ENCODE measurements around the gene PAK6.

The PAK6 gene

DNA sequence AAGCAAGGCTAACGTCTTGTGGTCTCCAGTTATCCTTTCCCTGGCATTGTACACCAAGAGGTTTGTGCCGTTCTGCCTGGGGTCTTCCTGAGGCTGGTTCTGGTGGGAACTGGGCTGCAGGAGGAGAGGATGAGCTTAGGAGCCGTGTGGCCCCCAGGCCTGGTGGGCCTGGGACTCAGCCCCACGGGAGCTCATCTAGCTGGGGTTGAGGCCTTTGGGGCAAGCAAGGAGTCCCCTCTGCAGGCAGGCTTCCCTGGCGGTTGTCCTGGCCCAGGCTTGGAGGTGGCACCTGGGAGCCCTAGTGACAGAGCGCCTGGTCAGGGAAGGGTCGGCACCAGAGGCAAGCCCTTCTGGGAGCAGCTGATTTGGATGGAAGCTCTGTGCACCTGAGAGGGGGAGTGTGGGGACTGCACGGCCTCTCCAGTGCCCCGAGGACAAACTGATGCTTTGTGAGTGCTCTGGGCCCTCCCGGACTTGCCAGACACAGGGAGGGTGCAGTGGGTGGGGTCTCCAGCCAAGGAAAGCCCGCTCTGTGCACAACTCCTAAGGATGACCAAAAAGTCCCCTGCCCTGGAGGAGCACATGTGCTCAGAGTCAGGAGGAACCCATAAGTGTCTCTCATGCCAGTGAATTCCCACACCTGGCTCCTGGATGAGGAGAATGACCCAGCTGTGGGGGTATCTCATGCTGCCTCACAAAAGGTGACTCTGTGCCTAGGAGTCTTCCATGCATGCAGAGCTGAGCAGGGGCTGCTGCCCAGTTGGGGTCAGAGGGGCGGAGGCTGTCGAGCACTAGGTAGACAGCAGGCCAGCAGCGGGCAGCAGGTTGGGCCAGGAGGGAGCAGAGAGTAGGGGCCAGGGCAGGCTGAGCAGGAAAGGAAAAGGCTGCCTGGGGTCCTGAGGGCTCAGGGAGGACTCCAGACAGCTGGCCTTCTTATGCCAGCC lies 2.7 kb downstream of the PAK6 start:
- DNase-seq (ENCODE audit: low read depth in 2 of 2): no peak

GRCh38 chr15:40242213-40242599 lies 3.3 kb downstream of the PAK6 start:
- no peak for DNase-seq (ENCODE audit: low read depth in 2 of 2)

GRCh38 chr15:40242601-40243000 lies 3.7 kb downstream of the PAK6 start:
- no peak for DNase-seq (ENCODE audit: low read depth in 2 of 2)

- no peak for DNase-seq (ENCODE audit: low read depth in 2 of 2)
Measured at GRCh38 chr15:40243126-40243810, 4.4 kb downstream of the PAK6 start.

- DNase-seq (ENCODE audit: low read depth in 2 of 2): no peak
Measured at GRCh38 chr15:40244961-40245523, 6.2 kb downstream of the PAK6 start.

- DNase-seq (ENCODE audit: low read depth in 2 of 2): no peak
Measured at GRCh38 chr15:40245666-40246450, 7.0 kb downstream of the PAK6 start.

GRCh38 chr15:40246496-40247280 lies 7.8 kb downstream of the PAK6 start:
- DNase-seq (ENCODE audit: low read depth in 2 of 2): no peak

GRCh38 chr15:40247406-40247971 lies 8.6 kb downstream of the PAK6 start:
- DNase-seq (ENCODE audit: low read depth in 2 of 2): no peak

- DNase-seq (ENCODE audit: low read depth in 2 of 2): no peak
Measured at GRCh38 chr15:40248006-40248783, 9.3 kb downstream of the PAK6 start.

DNA sequence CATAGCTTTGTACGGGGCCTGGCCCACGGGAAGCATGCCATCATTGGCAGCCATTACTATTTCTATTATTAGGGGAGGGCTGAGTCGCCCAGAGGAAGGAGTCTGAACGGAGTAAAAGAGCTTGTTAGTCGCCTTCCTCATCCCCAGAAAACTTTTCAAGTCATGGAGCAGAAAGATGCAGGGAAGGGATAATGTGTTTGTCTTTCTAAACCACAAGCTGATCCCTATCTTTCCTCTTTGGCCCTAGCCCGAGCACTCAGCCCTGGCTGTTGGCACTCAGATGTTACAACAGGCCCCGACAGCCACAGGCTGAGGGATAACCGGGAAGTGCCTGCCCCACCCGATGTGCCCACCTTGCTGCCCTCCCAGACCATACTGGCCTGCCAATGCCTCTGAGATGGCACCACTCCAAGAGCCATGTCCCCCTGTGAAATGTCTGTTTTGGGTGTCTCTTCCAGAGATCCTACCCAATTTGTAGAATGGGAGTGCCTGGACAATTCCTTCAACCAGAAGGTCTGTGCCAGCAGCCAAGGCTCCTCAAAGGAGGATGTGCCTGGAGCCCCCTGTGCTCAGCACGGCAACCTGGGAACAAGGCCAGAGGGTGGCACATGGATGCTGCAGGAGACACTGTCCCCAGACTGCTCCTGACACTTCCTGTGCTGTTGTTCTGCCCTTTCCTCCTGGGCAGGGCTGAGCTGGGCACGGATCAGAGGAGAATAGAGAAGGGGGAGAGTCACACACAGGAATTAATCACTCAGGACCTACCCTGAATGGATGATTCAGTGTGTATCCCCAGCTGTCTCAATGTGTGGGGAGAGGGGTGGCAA lies 10.8 kb downstream of the PAK6 start:
- DNase-seq (ENCODE audit: low read depth in 2 of 2): no peak

- no peak for DNase-seq (ENCODE audit: low read depth in 2 of 2)
Measured at GRCh38 chr15:40250304-40250656, 11.4 kb downstream of the PAK6 start.

GRCh38 chr15:40250771-40251483 lies 12.1 kb downstream of the PAK6 start:
- DNase-seq (ENCODE audit: low read depth in 2 of 2): no peak

DNA sequence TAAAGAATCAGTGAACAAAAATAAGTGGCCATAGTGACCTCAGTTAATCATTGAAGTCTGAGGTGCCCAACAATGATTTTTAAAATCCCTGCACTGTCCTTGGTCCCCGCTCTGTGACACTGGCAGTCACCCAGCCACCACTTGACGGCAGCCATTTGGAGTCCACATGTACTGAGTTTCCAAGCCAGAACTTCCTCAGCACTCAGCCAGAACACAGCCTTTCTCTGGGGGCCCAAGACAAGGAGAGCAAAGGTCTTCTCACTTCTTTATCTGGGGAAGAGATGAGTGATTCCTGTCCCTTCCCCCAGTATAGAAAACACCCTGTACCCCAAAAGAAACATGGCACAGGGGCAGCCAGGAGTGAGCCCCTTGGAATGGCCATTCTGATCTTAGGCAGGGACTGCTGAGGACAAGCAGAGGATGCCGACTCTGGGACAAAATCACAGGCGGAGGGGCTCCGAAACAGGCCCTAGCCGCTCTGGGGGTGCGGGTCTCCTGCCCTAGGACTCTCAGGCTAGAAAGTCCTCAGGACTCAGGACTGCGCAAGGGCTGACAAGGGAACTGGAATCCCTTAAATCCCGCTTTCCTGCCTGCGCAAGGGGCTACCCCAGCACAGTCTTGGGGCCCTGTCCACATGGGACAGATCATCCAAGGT lies 12.8 kb downstream of the PAK6 start:
- no peak for DNase-seq (ENCODE audit: low read depth in 2 of 2)

DNA sequence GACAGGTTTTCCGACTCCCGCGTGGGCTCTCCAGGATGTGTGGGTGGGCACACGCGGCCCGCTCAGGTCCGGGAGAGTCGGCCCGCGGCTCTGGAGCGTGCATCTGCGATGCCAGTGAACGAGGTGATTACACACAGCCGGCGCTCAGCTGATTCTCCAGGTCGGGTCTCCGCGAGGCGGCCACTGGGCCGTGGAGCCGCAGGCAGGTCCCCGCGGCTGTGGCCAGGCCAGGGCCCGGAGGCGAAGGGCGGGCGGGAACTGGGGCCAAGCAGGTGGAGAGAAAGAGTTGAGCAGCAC lies 13.2 kb downstream of the PAK6 start:
- no peak for DNase-seq (ENCODE audit: low read depth in 2 of 2)

GRCh38 chr15:40252438-40253166 lies 13.7 kb downstream of the PAK6 start:
- no peak for DNase-seq (ENCODE audit: low read depth in 2 of 2)

DNA sequence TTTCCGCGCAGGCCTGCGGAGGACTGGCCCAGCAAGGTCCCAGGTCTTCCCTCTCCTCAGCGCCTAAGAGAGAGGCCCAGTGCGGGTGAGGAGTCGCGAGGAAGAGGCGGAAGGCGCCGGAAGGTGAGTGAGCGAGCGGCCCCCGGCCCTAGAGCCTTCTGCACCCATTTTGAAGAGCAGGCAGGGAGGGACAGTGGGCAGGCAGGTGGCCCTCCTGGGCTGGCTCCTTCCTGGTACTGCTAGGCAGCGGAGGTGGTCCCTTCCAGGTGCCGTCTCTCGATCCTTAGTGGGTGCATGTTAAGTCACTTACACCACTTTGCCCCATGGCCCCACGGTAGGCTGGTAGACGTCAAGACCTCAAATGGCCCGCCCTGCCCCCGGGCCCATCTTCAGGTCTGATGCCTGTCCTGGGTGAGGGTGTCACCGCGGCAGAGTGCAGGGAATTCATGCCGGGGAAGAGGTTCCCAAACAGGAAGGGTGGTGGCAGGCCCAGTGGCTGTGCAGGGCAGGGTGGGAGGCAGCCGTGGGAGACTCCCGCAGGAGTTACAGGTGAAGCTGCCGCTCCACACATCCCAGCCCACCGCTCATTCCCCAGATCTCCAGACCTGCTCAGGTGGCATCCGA lies 14.4 kb downstream of the PAK6 start:
- DNase-seq (ENCODE audit: low read depth in 2 of 2): no peak

- DNase-seq (ENCODE audit: low read depth in 2 of 2): no peak
Measured at GRCh38 chr15:40254452-40254851, 15.6 kb downstream of the PAK6 start.
